ENCODE results near the gene SPDYE2B.
"Not testable (repeated sequence)": the region's sequence is repeated elsewhere in the genome, so short reads cannot be mapped to it uniquely, and the experiment has no call there.

Gene SPDYE2B, protein sequence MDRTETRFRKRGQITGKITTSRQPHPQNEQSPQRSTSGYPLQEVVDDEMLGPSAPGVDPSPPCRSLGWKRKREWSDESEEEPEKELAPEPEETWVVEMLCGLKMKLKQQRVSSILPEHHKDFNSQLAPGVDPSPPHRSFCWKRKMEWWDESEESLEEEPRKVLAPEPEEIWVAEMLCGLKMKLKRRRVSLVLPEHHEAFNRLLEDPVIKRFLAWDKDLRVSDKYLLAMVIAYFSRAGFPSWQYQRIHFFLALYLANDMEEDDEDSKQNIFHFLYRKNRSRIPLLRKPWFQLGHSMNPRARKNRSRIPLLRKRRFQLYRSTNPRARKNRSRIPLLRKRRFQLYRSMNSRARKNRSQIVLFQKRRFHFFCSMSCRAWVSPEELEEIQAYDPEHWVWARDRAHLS

DNA sequence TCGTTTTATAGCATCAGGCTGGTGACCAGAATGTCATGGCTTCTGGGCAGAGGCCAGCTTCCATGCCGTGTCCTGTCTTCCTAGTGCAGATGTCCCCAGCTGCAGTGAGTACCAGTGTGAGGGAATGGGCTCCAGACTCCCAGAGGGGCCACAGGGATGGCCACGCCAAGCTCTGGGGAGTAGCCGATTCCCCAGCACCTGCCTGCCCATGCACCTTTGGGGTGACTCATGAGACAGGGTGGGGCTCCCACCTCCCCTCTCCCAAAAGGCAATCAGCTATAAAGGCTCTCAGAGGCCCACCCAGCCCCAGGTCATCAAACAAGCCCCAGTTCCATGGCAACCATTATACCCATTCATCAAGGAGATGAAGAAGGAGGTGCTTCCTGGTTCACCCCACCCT, at the start of gene SPDYE2B:
Gene SPDYE2B, plus strand, starts transcription at position 396 of the 400 bp plus-strand sequence. CDS start 2,030 bp downstream, outside the sequence.
- DNase-seq = not testable (repeated sequence)

DNA sequence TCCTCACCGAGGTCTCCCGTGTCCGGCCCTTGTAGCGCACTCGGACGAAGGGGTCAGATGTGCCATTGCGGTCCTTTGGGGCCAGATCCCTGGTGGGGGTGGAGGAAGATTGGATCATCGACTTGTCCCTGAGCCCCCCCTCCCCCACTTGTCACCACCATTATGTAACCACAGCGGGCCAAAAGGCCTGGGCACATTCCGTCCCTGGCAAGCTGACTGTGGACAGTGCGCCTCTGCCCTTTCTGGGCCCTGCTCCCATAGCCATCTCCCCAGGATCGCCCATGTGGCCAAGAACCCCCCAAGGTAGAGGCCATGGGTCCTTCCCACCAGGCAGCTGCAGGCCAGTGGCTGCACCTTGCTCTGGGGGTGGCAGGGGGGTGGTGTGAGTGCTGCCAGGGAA, 47.8 kb upstream of the SPDYE2B start:
- DNase-seq = not testable (repeated sequence)

DNA sequence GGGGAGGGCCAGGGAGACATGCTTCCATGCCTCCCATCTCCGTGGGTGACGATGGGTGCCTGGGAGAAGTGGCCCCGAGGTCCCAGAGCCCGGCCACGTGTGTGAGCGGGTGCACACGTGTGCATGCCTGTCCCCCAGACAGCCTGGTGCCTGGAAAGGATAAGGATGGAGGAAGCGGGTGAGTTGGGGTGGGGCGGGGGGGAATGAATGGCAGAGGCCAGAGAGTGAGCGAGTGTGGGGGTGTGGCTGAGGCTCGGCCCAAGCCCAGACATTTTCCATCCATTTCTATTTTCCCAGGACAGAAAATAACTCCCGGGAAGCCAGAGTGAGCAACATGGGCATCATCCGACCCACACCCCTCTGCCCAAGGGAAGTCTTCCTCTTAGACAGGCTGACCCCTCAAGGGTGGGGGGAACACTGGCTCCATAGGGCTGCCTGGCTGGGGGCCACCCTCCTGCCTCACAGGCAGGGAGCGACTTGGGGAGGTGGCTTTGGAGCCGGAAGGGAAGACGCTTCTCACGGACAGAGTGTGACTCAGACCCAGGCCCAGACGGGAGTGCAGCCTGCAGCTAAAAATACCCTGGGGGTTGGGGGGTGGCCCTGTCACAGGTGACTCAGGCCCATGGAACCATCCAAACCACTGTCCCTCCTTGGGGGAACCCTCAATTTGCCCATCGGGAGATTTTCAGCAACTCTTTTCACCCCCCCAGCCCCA, 45.5 kb upstream of the SPDYE2B start:
- not testable (repeated sequence) for DNase-seq

DNA sequence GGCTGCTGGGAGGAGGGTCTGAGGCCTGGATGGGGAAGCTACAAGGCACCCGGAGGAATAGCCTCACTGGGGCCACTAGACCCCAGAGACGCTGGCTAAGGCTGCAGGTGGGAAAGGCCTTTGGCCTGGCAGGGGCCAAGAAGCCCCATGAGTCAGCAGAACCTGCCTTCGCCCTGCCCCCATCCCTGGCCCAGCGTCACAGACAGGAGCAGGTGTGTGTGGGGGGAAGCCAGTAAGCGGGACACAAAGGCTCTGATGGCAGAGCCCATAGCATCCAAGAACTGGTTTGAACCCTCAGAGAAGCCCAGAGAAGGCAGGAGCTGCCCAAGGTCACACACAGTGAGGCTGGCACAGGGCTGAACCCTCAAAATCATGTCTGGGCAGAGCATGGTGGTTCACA, 43.3 kb upstream of the SPDYE2B start:
- not testable (repeated sequence) for DNase-seq

DNA sequence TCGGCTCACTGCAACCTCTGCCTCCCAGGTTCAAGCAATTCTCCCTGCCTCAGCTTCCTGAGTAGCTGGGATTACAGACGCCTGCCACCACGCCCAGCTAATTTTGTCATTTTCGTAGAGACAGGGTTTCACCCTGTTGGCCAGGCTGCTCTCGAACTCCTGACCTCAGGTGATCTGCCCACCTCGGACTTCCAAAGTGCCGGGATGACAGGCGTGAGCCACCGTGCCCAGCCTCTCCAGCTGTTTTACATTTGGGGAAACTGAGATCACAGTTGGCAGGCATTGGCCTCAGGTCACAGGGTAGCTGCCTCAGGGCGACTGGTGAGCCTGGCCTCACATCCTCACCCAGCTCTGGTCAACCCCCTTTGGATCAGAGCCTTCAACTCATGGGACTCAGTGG, 40.4 kb upstream of the SPDYE2B start:
- DNase-seq = not testable (repeated sequence)

DNA sequence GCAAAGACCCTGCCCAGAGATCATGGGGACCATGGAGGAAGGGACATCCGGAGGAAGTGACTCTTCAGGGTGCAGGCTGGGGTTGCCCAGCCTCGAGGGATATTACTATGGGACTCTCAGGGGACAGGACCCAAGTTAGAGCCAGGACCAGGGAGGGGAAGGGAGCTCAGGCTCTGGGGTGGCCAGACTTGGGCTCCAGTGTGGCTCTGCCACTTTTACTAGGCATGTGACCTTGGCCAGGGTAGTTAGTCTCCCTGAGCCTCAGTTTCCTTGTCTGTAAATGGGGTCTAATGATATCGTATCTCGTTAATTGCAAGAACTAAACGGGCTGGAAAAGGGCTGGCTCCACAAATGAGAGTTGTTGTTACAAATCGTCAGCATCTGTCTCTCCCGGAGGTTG, 39.7 kb upstream of the SPDYE2B start:
- DNase-seq = not testable (repeated sequence)

DNA sequence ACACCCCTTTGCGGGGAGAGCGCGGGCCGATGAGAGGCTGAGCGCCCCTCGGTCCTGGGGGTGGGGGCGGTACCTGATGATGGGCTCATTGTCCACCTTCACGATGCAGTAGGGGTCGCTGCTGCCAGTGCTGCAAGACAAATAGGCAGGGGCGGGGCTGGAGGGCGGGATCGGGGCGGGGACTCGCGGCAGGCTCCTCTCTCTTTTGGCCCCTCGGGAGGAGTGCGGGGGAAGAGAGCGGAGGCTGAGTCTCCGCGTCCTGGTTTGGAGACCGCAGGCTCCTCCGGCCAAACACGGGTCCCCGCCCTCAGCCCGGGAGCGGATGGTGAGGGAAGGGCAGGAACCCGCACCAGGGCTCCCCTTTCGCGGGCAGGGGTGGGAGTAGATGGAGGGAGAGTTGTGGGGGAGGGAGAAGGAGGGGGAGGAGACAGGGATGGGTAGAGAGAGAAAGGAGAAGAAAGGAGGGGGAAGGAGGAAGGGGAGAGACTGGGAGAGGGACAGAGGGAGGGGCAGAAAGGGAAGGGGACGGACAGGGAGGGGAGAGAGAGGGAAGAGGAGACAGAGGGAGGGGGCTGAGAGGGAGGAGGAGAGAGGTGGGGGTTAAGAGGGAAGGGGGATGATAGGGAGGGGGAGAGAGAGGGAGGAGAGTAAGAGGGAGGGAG, 39.0 kb upstream of the SPDYE2B start:
- DNase-seq = not testable (repeated sequence)

DNA sequence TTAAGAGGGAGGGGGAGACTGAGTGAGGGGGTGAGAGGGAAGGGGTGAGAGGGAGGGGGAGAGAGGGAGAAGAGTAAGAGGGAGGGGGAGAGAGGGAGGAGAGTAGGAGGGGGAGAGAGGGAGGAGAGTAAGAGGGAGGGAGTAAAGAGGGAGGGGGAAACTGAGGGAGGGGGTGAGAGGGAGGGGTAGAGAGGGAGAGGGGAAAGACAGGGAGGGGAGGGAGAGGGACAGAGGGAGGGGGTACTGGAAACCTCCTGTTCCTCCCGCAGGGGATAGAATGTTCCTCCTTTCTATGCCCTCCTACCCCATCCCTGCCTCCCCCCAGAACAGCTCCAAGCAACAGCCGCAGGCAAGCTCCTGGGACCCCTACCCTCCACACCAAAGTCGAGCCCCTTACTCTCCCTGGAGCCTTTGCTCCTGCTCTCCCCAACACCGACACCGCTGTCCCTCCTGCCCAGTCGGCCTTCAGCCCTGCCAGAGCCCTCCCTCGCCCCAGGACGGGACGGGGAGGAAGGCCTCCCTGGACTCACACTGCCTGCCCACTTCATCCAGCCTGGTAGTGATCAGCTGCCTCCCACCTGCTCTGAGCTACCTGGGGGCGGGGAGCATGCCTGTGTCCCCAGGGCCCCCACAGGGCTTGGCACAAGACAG, 38.3 kb upstream of the SPDYE2B start:
- not testable (repeated sequence) for DNase-seq

DNA sequence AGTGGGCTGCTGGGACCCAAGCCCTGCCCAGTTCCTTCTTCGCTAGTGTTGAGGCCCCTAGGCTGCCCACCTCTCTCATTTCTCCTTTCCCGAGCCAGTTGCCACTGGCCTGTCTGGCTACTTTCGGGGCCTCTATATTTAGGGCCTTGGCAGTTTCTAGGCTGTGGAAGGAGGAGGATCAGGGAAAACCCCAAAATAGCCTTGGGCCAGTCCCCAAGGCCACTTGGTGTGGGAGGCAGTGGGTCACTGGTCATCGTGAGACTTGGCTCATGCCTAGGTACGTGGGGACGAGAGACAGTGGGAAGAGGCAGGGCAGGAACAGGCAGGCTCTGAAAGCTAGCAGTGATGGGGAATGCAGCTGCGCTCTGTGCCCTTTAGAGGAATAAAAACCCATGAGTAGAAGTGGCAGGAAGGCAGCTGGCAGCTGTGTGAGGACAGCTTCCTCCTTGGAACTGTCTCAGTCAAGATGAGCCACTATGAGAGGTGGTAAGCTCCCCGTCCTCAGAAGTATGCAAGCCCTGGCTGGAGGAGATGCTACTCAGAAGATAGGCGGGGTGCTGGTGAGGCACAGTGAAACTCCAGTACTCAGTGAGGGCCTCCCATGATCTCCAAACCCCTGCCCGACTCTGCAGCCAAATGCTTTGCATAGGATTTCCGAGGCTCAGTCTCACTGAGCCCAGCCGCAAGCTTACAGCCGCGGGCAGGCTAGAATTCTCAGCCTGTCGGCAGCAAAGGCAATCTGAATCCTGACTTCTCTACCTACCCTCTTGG, 36.4 kb upstream of the SPDYE2B start:
- DNase-seq = not testable (repeated sequence)

DNA sequence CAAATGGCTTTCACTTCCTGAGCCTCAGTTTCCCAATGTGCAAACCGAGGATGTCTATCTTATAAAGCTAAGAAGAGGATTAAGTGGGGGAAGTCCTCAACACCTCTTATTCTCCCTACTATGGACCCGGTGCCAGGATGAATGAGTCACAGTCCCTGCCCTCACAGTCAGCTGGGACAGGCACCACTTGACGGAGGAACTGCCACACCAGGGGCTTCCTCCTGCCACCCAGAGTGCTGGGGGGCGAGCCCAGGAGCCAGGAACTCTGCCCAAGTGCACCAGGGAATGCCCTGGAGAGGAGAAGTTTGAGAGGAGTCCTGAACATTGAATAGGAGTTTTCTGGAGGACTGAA, 35.8 kb upstream of the SPDYE2B start:
- not testable (repeated sequence) for DNase-seq

DNA sequence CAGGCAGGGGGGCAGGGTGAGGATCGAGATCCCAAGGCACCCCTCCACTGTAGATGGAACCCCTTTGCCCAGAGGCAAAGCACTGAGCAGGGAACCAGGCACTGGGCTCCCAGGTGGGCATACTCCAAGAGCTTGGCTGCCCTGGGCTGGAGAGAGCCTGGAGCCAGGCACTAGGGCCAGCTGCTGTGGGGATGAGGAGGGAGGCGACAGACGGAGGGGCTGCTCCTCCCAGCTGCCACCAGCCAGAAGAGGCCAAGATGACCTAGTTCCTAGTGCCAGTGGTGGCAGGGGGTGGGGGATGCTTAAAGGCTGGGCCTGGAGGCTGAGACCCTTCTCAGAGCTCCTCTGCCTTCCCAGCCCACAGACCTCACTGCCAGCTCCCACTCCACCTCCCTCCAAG, 35.2 kb upstream of the SPDYE2B start:
- not testable (repeated sequence) for DNase-seq

DNA sequence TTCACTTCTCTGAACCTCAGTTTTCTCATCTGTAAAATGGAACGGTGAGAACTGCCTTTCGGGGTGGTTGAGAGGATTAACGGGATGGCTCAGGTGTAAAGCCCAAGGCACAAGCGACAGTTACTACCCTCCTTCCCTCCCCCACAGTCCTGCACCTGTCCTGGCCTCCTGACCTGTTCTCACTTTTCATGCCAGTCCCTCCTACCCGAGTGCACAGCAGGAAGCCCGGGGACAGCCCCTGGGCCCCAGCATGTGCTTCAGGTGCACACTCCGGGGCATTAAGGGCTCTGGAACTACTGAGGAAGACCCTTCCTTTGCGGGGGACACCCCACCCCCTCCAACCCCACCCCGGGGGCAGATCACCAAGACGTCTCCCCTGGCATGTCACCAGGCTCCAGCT, 34.2 kb upstream of the SPDYE2B start:
- not testable (repeated sequence) for DNase-seq

DNA sequence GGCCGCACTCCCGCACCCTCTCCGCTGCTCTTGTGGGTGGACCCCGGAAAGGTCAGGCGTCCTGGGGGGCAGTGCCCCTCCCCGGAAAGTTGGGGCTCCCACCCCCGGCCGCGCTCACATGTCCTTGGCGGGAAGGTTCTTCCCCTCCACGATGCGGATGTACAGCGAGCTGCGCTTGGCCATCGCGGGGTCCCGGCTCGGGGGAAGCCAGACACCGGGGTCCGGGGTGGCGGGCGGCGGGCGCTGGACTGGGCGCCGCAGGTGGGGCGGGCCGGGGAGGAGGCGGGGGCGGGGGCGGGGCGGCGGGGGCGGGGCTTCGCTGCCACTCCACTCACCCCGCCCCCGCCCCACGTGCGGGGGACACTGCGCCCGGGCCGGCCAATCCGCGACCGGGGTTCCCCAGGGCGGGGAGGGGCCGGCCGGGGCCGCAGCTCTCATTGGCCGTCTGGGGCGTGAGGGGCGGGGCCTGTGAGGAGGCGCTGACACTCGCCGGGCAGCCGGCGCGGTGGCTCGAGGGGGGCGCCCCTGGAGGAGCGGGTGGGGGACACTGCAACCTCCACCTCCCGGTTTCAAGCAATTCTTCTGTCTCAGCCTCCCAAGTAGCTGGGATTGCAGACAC, 33.5 kb upstream of the SPDYE2B start, which contains the start of gene RASA4:
Gene RASA4, minus strand, starts transcription at position 250 of the 619 bp plus-strand sequence. Its CDS starts 67 bp downstream, at position 183.
- DNase-seq = not testable (repeated sequence)

DNA sequence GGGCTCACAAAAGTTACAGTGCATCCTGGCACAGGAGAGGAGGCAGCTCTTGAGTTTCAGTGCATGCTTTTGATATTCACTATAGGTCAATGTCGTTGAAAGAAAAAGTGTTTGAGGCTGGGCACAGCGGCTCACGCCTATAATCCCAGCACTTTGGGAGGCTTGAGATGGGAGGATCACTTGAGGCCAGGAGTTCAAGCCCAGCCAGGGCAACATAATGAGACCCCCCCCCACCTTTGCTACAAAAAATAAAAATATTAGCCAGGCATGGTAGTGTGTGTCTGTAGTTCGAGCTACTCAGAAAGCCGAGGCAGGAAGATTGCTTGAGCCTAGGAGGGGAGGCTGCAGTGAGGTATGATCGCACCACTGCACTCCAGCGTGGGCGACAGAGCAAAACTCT, 32.0 kb upstream of the SPDYE2B start:
- not testable (repeated sequence) for DNase-seq

DNA sequence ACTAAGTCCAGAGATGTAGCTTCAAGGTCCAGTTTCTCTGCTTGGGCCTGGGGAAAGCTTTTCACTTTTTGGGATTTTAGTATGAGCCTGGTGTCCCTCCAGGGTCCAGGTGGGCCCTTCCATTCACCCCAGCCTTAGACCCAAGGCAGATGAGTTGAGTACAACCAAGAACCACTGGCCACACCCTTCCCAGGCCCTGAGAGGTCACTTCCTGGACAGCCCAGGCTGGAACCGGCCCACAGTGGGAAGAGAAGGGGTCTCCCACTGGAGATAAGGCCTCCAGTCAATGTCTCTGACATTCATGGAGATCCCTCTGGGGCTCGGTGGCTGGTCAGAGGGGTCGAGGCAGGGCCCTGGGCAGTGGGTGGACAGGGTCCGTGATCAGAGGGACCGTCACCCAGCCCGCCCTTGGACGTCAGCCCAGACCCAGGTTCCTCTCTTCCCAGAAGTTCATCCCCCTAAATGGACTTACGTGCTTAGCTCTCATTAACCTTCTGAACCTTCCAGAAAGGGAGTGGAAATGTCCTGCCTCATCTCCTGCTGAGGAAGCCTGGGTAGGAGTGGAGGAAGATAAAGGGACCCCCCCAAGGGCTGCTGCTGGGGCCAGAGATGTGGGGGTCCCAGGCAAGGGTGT, 22.7 kb upstream of the SPDYE2B start:
- not testable (repeated sequence) for DNase-seq

DNA sequence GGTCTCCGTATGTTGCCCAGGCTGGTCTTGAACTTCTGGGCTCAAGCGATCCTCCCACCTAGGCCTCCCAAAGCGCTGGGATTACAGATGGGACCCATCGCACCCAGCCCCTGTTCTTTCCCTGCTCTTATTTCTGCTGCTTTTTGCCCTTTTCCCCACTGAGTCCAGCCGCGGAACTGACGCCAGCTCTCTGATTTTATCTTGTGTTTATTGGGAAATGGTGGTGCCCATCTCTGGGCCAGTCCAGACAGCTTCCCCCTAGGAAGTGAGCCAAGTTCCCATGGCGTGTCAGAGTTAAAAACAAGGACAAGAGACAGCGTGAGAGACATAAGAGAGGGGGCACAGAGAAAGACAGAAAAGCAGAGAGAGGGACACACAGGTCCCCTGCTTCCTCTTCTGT, 19.5 kb upstream of the SPDYE2B start:
- DNase-seq = not testable (repeated sequence)

DNA sequence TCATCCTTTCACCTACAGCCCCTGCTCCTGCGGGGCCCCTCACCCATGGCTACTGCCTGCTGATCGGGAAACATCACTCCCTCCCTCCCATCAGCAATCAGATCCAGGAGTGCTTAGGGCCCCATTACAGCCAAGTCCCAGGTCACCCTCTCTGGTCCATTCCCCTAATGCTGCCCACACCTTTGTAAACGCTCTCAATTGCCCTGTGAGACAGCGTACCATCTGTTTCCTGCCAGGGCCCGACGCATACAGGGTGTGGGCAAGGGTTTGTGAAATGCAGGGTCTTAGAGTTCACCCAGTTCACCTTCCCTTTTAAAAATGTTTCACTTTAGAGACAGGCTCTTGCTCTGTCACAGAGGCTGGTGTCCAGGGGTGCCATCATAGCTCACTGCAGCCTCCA, 15.8 kb upstream of the SPDYE2B start:
- DNase-seq = not testable (repeated sequence)

DNA sequence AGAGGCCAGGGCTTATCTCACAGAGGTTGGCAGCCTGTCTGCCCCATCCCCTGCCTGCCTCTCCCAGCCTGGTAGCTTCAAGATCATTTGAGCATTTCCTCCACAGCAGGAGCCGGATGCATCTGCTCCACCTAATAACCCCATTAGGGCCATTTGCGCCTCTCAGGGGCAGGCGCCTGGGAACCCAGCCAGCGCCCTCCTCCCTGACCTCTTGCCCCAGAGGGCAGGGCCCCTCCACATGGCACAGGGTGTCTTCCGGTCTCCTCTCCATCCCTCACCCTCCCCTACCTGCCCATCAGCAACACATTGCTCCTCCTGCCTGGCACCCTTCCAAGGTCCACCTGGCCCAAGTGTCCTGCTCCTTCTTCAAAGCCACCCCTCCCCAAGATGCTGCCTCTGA, 14.8 kb upstream of the SPDYE2B start:
- DNase-seq = not testable (repeated sequence)

DNA sequence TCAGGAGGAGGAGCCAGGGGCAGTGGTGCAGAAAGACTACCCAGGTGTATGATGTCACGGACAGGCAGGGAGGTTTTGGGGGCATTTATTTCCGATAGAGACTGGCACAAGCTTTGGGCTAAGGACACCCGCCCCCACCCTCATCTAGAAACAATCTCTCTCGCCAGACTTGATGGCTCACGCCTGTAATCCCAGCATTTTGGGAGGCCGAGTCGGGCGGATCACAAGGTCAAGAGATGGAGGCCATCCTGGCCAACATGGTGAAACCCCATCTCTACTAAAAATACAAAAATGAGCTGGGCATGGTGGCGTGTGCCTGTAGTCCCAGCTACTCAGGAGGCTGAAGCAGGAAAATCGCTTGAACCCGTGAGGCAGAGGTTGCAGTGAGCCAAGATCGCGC, 13.2 kb upstream of the SPDYE2B start:
- DNase-seq = not testable (repeated sequence)

DNA sequence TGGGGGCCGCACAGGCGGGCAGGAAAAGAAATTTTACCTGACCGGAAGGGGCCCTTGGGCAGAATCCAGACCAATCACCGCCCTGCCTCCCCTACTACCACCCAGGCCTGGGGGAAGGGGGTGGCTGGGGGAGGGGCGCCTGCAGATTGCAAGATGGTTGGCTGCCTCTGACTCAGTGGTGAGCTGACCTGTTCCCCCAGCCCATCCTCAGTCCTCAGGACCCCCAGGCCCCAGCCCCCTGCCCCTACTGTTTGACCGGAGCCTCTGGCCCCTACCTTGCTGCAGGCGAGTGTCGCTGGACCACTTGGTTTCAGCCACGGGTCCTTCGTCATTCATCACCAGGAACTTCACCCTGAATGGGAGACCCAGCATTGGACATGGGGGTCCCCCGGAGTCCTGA, 11.3 kb upstream of the SPDYE2B start:
- not testable (repeated sequence) for DNase-seq

DNA sequence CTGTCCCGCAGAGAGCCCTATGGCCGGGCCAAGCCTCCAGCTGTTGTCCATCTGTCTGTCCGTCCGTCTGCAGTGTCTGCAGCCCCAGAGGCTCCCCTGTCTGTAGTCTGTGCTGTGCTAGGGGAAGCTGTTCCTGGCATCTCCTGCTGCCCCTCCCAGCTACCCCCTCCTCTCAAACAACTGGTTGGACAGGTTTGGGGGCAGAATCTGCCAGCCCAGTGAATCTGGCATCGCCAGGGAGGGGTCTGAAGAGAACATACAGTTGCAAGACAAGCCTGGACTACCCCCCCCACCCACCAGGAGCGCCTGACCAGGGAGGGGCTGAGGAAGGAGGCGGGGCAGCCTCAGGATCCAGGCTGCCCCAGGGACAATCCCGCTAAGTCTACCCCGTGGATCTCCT, 7.4 kb upstream of the SPDYE2B start, which contains the start of gene UPK3BL1:
Gene UPK3BL1, minus strand, starts transcription at position 101 of the 400 bp plus-strand sequence. Its CDS starts 50 bp downstream, at position 51.
- DNase-seq = not testable (repeated sequence)

Measured in HCEC 1CT (cell line).